Measurements from ENCODE around the gene KRTAP4-7.
"Not testable (repeated sequence)": the region's sequence is repeated elsewhere in the genome, so short reads cannot be mapped to it uniquely, and the experiment has no call there.

KRTAP4-7 gene

DNA sequence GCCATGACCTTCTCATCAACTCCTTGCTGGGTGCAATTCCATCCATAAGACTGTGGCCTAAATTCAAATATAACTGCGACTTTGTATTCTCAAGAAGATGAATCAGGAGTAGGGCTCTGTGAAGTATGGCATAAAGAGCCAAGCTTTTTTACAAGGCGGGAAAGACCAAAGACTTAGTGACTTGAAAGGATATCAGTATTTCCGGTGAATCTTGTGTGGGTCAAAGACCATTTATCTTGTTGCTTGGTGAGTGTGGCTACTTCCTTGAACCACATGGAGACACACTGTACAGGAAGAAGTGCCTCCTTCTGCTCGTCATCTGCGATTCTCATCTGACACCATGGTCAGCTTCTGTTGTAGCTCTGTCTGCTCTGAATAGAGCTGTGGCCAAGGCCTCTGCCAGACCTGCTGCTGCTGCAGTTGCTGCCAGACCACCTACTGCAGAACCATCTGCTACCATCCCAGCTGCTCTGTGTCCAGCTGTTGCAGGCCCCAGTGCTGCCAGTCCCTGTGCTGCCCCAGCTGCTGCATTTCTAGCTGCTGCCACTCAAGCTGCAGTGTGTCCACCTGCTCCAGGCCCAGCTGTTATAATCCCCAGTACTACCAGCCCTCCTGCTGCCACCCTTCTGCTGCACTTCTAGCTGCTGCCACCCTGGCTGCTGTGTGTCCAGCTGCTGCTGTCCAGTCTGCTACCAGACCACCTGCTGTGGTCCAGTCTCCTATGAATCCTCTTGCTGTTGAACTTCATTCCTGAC is 12.2 kb upstream of the KRTAP4-7 start:
- H3K4me3 ChIP-seq (ENCODE audit: low read length), result no peak overlapping the region
- TF ChIP-seq, protein P1, sequence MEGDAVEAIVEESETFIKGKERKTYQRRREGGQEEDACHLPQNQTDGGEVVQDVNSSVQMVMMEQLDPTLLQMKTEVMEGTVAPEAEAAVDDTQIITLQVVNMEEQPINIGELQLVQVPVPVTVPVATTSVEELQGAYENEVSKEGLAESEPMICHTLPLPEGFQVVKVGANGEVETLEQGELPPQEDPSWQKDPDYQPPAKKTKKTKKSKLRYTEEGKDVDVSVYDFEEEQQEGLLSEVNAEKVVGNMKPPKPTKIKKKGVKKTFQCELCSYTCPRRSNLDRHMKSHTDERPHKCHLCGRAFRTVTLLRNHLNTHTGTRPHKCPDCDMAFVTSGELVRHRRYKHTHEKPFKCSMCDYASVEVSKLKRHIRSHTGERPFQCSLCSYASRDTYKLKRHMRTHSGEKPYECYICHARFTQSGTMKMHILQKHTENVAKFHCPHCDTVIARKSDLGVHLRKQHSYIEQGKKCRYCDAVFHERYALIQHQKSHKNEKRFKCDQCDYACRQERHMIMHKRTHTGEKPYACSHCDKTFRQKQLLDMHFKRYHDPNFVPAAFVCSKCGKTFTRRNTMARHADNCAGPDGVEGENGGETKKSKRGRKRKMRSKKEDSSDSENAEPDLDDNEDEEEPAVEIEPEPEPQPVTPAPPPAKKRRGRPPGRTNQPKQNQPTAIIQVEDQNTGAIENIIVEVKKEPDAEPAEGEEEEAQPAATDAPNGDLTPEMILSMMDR (conservative IDR thresholded peaks at IDR 0.05; ENCODE audit: low read depth, low read length), result no peak
- DNase-seq (ENCODE audit: low read depth), result no peak

DNA sequence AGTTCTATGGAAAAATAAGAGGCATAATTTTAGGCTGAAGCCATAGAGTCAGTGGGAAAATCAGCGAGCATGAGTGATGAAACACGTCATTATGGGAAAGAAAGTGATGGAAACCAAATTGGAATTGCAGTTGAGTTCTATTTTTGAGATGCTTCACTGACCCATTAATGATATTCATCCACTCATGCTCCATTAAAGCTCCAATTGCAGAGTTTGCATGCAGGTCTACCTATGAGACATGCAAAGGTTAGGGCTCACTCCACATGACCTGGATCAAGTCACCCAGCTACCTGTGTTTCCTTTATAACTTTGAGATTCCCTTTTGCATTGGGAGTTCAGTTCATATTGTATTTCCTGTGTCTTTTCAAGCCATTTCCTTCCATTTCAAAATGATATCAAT is 10.3 kb upstream of the KRTAP4-7 start:
- TF ChIP-seq, protein P1 (conservative IDR thresholded peaks at IDR 0.05; ENCODE audit: low read depth, low read length), result no peak
- no peak overlapping the region for H3K4me3 ChIP-seq (ENCODE audit: low read length)
- no peak for DNase-seq (ENCODE audit: low read depth)

DNA sequence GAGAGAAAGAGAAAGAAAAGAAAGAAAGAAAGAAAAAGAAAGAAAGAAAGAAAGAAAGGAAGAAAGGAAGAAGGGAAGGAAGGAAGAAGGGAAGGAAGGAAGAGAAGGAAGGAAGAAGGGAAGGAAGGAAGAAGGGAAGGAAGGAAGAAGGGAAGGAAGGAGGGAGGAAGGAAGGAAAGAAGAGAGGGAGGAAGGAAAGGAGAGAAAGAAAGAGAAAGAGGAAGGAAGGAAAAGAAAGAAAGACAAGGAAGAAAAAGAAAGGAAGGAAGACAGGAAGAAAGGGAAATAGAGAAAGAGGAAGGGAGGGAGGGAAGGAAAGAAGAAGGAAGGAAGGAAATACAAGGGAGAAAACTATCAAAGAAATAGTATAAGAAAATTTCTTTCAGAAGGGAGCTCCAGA is 7.2 kb upstream of the KRTAP4-7 start:
- H3K4me3 ChIP-seq (ENCODE audit: low read length), result no peak overlapping the region
- no peak for DNase-seq (ENCODE audit: low read depth)
- TF ChIP-seq, protein P1 (conservative IDR thresholded peaks at IDR 0.05; ENCODE audit: low read depth, low read length), result no peak

DNA sequence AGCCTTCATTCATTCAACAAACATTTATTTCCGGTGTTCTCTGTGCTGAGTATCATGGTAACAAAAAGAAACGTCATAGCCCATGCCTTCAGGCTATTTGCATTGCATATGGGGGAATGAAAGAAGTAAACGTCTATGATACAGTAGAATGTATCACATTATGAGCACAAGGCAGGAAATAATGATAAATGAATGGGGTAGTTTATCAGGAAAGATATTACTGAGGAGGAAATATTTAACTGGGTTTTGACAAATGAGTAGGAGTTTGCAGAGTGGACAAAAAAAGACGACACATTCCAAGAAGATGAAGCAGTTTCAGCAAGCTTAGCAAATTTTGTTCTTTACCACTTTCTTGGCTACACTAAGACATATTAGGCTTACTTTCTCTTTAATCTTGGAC is 1.3 kb upstream of the KRTAP4-7 start:
- TF ChIP-seq, protein P1 (conservative IDR thresholded peaks at IDR 0.05; ENCODE audit: low read depth, low read length), result no peak
- DNase-seq (ENCODE audit: low read depth), result no peak
- H3K4me3 ChIP-seq (ENCODE audit: low read length), result no peak overlapping the region

DNA sequence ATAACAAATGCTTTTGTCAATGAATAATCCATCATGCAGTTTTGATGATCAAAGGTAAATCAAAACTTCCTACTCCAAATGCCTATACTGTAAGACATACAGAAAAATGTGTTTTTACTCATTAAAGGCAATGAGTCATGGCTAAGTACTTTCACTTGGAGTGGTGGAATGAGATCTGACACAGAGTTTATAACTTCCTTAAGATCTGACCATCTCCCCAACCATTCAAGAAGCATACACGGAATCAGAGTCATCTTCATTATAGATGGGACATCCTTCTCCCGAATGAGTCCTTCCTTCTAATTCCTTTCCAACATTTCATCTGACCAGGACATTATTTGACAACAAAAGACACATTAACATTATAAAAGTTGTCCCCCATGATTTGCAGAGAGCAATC is 523 bp upstream of the KRTAP4-7 start:
- not testable (repeated sequence) for DNase-seq (ENCODE audit: low read depth); H3K4me3 ChIP-seq (ENCODE audit: low read length)

DNA sequence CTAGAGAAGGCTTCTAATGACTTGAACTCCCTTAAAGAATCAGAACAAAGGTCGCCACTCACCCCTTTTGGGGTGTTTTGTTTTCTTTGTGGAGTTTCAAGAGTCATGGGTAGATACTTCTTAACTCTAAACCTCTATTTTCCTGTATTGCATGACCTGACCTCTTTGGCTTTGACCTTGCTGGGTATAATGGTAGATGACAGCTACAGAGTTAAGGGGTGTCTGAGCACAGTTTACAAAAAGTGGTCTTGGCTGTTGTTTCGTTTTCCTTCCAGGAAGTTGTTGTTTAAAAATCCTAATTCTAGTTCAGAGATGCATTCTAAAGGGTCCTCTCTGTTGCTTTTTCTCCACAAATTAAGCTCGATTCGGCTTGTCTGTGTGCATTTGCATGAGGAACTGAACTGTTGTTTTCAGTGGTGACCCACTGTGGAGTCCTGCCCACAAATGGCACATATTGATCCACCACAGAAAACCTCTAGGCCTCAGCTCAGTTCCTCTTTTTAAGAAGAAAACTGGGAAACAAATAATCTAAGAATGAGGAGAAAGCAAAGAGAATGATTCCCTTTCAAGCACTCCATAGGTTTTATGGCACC is 4.9 kb downstream of the KRTAP4-7 start:
- DNase-seq (ENCODE audit: low read depth); H3K4me3 ChIP-seq (ENCODE audit: low read length): not testable (repeated sequence)

DNA sequence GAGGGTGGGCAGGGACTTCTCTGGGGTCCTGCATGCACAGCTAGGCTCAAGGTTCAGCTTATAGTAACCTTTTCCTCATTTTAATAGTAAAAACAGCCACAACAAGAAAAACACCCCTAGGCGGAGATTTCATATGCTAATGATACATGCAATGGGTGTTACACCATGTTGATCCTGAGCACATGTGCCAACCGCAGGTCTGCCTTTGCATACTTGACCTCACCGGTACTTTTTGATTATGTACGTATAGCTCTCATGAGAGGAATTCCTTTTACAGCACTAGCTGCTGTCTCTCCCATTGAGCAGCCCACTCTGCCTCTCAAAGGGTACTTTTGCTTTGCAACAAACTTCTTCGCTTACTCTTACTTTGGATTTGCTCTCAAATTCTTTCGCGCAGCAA is 12.1 kb downstream of the KRTAP4-7 start:
- no peak for DNase-seq (ENCODE audit: low read depth)
- TF ChIP-seq, protein P1 (conservative IDR thresholded peaks at IDR 0.05; ENCODE audit: low read depth, low read length), result no peak

DNA sequence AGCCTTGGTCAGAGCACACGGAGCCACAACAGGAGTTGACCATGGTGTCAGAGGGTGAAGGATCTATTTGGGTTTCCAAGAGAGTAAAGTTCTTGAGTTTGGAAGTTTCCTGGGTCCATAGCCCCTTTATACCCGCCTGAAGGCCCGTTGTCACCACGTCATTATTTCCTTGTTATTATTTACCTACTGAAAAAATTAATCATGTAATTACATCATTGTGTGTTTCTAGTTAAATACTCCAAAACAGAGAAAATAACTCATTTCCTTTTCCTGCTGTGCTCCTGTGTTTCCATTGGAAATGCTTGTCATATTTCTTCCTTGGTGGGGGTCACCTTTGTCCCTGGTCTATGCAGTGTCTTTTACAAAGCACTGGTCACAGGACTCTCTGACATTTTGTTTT is 14.1 kb downstream of the KRTAP4-7 start, which contains the start of gene KRTAP4-8:
Gene KRTAP4-8 (minus strand): TSS at position 101 of the 400 bp plus-strand sequence. CDS start 58 bp downstream, at position 43.
- H3K4me3 ChIP-seq (ENCODE audit: low read length), result no peak within 1 kb of the TSS
- no peak for DNase-seq (ENCODE audit: low read depth)
- TF ChIP-seq, protein P1 (conservative IDR thresholded peaks at IDR 0.05; ENCODE audit: low read depth, low read length), result no peak

More for the DNA sequence above, 12.1 kb downstream of the KRTAP4-7 start:
- no peak overlapping the region for H3K4me3 ChIP-seq (ENCODE audit: low read length)

All from retinal pigment epithelial cell (primary cell).